ENCODE results near the gene GDF3.

DNA sequence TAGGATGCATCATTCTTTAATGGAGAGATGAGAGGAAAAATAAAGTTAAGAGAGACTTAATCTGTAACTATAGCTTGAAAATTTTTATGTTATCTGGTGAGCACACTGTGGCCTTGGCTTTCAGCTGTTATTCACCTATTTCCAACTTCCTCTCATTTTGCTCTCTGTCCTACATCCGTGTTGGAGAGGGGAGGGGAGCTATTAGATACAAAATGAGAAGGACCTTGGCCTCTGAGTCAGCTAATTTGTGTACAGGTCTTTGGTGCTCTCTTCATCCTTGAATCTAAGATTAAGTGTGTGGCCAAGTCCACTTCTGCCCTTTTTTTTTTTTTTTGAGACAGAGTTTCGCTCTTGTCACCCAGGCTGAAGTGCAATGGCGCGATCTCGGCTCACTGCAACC is 29.0 kb downstream of the GDF3 start:
- TF ChIP-seq, protein P1, sequence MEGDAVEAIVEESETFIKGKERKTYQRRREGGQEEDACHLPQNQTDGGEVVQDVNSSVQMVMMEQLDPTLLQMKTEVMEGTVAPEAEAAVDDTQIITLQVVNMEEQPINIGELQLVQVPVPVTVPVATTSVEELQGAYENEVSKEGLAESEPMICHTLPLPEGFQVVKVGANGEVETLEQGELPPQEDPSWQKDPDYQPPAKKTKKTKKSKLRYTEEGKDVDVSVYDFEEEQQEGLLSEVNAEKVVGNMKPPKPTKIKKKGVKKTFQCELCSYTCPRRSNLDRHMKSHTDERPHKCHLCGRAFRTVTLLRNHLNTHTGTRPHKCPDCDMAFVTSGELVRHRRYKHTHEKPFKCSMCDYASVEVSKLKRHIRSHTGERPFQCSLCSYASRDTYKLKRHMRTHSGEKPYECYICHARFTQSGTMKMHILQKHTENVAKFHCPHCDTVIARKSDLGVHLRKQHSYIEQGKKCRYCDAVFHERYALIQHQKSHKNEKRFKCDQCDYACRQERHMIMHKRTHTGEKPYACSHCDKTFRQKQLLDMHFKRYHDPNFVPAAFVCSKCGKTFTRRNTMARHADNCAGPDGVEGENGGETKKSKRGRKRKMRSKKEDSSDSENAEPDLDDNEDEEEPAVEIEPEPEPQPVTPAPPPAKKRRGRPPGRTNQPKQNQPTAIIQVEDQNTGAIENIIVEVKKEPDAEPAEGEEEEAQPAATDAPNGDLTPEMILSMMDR (IDR thresholded peaks at IDR 0.05), result no peak
- no peak for TF ChIP-seq EZH2phosphoT487 (IDR thresholded peaks at IDR 0.05)
